HepG2 (cell line): Measurements from ENCODE around the gene MAP2K2. TPM values are rescaled to one million over a fixed set of nuclear protein-coding genes. Genes with fewer than 3 reads are reported as not detected.
"Not testable (repeated sequence)": the region's sequence is repeated elsewhere in the genome, so short reads cannot be mapped to it uniquely, and the experiment has no call there.

Experiments used
- ATAC-seq: fragments of 200-7000 bp; cut with Tn5 transposase; 3 replicates; pipeline ENCODE4 v1.9.1; 2020; ENCODE audit warnings: mild to moderate bottlenecking, moderate library complexity
- BruUV-seq: library from RNA; stranded (reverse); fragments of 400-500 nt; replicated peaks from 2 replicates; lab custom pipeline; 2021; lab: Mats Ljungman, UMichigan
- CTCF ChIA-PET: fragments of 300-600 bp; formaldehyde crosslinking; extraction: SDS; loops from one replicate; lab custom pipeline; 2021; ENCODE audit warnings: low total read pairs, inconsistent platforms, low intra/inter-chr PET ratio; lab: Yijun Ruan, JAX
- POLR2A ChIA-PET: fragments of 350-600 bp; sonication (Branson Sonifier 250); formaldehyde crosslinking; loops from one replicate; lab custom pipeline; 2020; ENCODE audit warnings: antibody characterized with exemption, inconsistent platforms; lab: Yijun Ruan, JAX
- DNase-seq: peaks from one replicate; pipeline ENCODE4 v3.0.0-alpha.2; 2015; ENCODE audit warnings: low spot score
- FAIRE-seq: peaks from 3 replicates; lab custom pipeline; 2011; peaks lifted over from hg19 to GRCh38; lab: Jason Lieb, UNC
- H2AFZ ChIP-seq: one replicate; pipeline ENCODE4 v1.6.1; 2011; ENCODE audit warnings: low read length, inconsistent platforms
- H3K27ac ChIP-seq: fragments of 300-600 bp; 3 replicates; pipeline ENCODE4 v1.8.0; 2011; ENCODE audit warnings: mixed run types, mild to moderate bottlenecking, mixed read lengths, low read length, inconsistent platforms; ENCODE audit not compliant: insufficient read depth; ENCODE audit errors: extremely low read length
- H3K27me3 ChIP-seq, 2 experiments: fragments of 200-600 bp in 1 of 2; 2 replicates in 1 of 2; 3 replicates in 1 of 2; pipeline versions ENCODE4 v1.6.0 to v1.8.0; 2011; ENCODE audit warnings: low read length in 2 of 2, mild to moderate bottlenecking in 2 of 2, moderate library complexity in 2 of 2, inconsistent platforms in 1 of 2; ENCODE audit not compliant: insufficient read depth in 2 of 2, control insufficient read depth in 1 of 2
- H3K36me3 ChIP-seq, 2 experiments: fragments of 200-600 bp in 1 of 2; replicated peaks in 1 of 2; 2 replicates in 1 of 2; 3 replicates in 1 of 2; pipeline versions ENCODE4 v1.5.1 to v1.8.0; 2011; ENCODE audit warnings: low read length in 2 of 2, inconsistent platforms in 1 of 2; ENCODE audit not compliant: insufficient read depth in 2 of 2, control insufficient read depth in 1 of 2
- H3K4me1 ChIP-seq: 2 replicates; pipeline ENCODE4 v1.5.1; 2012; ENCODE audit warnings: low read length, inconsistent platforms; ENCODE audit not compliant: insufficient read depth
- H3K4me2 ChIP-seq: 2 replicates; pipeline ENCODE4 v1.6.0; 2011; ENCODE audit warnings: low read depth, low read length, inconsistent platforms
- H3K4me3 ChIP-seq, 3 experiments: fragments of 200-600 bp in 1 of 3; sonication (generic), shearing (Covaris generic) in 1 of 3; replicated peaks in 1 of 3; 2 replicates each; pipeline ENCODE4 v1.5.1; 2011 to 2016; ENCODE audit warnings: low read length in 3 of 3, inconsistent platforms in 2 of 3, low read depth in 2 of 3, mild to moderate bottlenecking in 2 of 3, control low read depth in 1 of 3, mixed read lengths in 1 of 3; ENCODE audit not compliant: insufficient read depth in 1 of 3
- H3K79me2 ChIP-seq: one replicate; pipeline ENCODE4 v1.6.1; 2011; ENCODE audit warnings: low read length, inconsistent platforms; ENCODE audit not compliant: insufficient read depth
- H3K9ac ChIP-seq: 2 replicates; pipeline ENCODE4 v1.6.0; 2011; ENCODE audit warnings: mild to moderate bottlenecking, low read depth, low read length, inconsistent platforms; ENCODE audit not compliant: insufficient read depth
- H3K9me3 ChIP-seq: 2 replicates; pipeline ENCODE4 v1.5.1; 2012; ENCODE audit warnings: mild to moderate bottlenecking, low read length
- H4K20me1 ChIP-seq: 2 replicates; pipeline ENCODE4 v1.6.0; 2011; ENCODE audit warnings: inconsistent platforms, mild to moderate bottlenecking, low read length, moderate library complexity; ENCODE audit not compliant: insufficient read depth
- POLR2A ChIP-seq, 2 experiments: IDR thresholded peaks; 2 replicates each; pipeline ENCODE4 v1.6.1; 2011; ENCODE audit warnings: low read depth in 2 of 2, low read length in 2 of 2, mild to moderate bottlenecking in 1 of 2, moderate library complexity in 1 of 2; ENCODE audit not compliant: insufficient read depth in 1 of 2
- ZMYM3 ChIP-seq: sonication (generic); formaldehyde crosslinking; IDR thresholded peaks from 2 replicates; pipeline ENCODE4 v1.5.1; 2020; ENCODE audit warnings: mild to moderate bottlenecking, missing genetic modification reagents
- ZNF629 ChIP-seq: sonication (generic); formaldehyde crosslinking; conservative IDR thresholded peaks from 2 replicates; pipeline ENCODE4 v1.5.0; 2020; ENCODE audit warnings: missing genetic modification reagents
- ZNF768 ChIP-seq: sonication (generic); formaldehyde crosslinking; IDR thresholded peaks from 2 replicates; pipeline ENCODE4 v1.4.0; 2020; ENCODE audit warnings: missing genetic modification reagents
- WGBS: methylation state at CpG from one replicate; pipeline ENCODE4 v1.1.6; 2017; ENCODE audit warnings: low lambda C conversion rate; 5-methylcytosine and 5-hydroxymethylcytosine counted together
- in situ Hi-C: cut with HindIII; loops from 2 replicates; pipeline ENCODE4 v1.10.0; 2017; ENCODE audit warnings: low pct_unique_long_range_greater_than_20kb; ENCODE audit not compliant: extremely low pct_ligation_motif_present
- intact Hi-C: fragments of 100-400 bp; cut with micrococcal nuclease; formaldehyde crosslinking; loops from one replicate; pipeline ENCODE4 v1.10.0; 2022; ENCODE audit not compliant: unreplicated experiment
- polyA plus RNA-seq, 8 experiments: library from polyadenylated mRNA; depleted of rRNA in 3 of 8; stranded (reverse) in 7 of 8; unstranded in 1 of 8; fragments of >200 nt; fragmentation: Illumina TruSeq in 4 of 8; extraction: Trizol in 4 of 8; gene quantifications; 2 replicates each; pipeline versions ENCODE4 v1.2.1 to v1.2.3, GENCODE V29; 2011 to 2016; ENCODE audit warnings: low read depth in 4 of 8, missing spikeins in 1 of 8, mixed read lengths in 1 of 8; ENCODE audit not compliant: insufficient read depth in 1 of 8
- total RNA-seq, 5 experiments: library from RNA; depleted of rRNA; stranded (reverse); fragments of >200 nt; fragmentation: Illumina TruSeq; extraction: Trizol; gene quantifications; 2 replicates each; pipeline ENCODE4 v1.2.3, GENCODE V29; 2016; ENCODE audit warnings: low read depth in 1 of 5

Gene MAP2K2
- total and polyA plus RNA-seq, 2 of the 13 experiments (the other 11 are each of a cell fraction or from before 2014, with no cell fraction given), result 70.3 to 80.9 TPM

DNA sequence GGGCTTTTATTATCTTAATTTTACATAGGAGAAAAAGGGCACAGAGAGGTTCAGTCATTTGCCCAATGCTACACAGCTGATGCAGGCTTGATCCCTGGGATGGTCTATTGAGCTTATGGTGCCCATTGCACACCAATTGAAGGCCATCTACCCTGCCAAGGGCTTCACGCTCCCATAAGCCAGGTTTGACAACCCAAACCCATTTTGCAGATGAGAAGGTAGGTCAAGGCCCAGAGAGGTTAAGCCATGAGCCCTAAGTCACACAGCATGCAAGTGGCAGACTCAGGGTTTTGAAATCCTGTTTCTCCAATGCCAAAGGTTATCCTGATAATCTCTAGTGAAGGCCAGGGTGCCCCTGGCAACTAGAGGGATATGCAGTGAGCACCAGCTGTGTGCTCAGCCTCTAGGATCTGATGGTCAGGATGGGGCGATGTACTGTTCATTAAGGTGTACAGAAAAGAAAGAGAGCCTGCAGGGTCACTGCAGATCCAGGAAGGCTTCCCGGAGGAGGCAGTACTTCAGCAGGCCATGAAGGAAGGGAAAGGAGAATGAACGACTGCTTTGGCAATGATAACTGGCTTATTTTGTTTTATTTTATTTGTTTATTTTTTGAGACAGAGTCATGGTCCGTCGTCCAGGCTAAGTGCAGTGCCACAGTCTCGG is 37.6 kb upstream of the MAP2K2 start:
- no peaks in the 10 kb centered on the region for H3K79me2 ChIP-seq
- CTCF ChIA-PET, result no interaction called here
- DNase-seq, result no peak
- TSS peak; percentile 26 for BruUV-seq
- POLR2A ChIA-PET, result interaction anchor here (1.9 kb wide), 1 partner anchor 8 kb away, joined by 6 read pairs; the partner anchor contains the start of gene CREB3L3
- no peaks in the 10 kb centered on the region for H3K27me3 ChIP-seq
- TF ChIP-seq ZMYM3 (peak; percentile 87), ZNF768 (CRISPR knock-in tag) (peak; percentile 97), ZNF629 (peak; percentile 73), POLR2A (IDR thresholded peaks at IDR 0.05; ENCODE audit: insufficient read depth in 1 of 2, low read depth in 2 of 2, low read length in 2 of 2) (no peak)
- intact Hi-C loops (no loop called here), in situ Hi-C loops (no loop called here)
- FAIRE-seq, result no peak
- no peak overlapping the region for H3K27ac ChIP-seq
- H2AFZ ChIP-seq, result no peak overlapping the region
- no peaks in the 10 kb centered on the region for H3K9me3 ChIP-seq
- H3K9ac ChIP-seq, result no peak overlapping the region
- ATAC-seq, result no peak
- H3K36me3 ChIP-seq, result peaks cover 4 to 5% of the 10 kb centered on the region in 2 experiments; a peak in 3 of 5 replicates
- H3K4me1 ChIP-seq, result no peaks in the 10 kb centered on the region
- WGBS, result 97% methylated on average over 7 of the region's 7 CpGs
- H4K20me1 ChIP-seq, result no peaks in the 10 kb centered on the region
- no peak overlapping the region for H3K4me2 ChIP-seq
- no peak overlapping the region for H3K4me3 ChIP-seq

DNA sequence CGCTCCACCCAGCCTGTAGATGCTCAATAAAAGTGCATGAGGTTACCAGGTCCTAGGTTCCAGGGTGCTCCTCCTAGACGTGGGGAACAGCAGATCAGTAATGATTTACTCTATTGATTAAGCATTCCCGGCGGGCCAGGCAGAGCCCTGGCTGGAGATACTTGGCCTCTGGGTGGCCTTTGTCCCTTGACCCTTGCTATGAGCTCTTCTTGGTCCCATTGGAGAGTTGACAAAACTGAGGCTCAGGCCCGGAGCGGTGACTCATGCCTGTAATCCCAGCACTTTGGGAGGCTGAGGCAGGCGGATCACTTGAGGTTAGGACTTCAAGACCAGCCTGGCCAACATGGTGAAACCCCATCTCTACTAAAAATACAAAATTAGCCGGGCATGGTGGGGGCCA is 34.0 kb upstream of the MAP2K2 start:
- H3K27me3 ChIP-seq, intact Hi-C loops, H3K9me3 ChIP-seq, BruUV-seq, CTCF ChIA-PET, ATAC-seq, H3K27ac ChIP-seq, H3K4me3 ChIP-seq, H3K9ac ChIP-seq, H4K20me1 ChIP-seq, H3K36me3 ChIP-seq, H3K4me2 ChIP-seq, in situ Hi-C loops, FAIRE-seq, H2AFZ ChIP-seq, DNase-seq, H3K79me2 ChIP-seq: not testable (repeated sequence)
- 75% methylated on average over 3 of the region's 8 CpGs for WGBS
- POLR2A ChIA-PET, result interaction anchor here (0.9 kb wide), 1 partner anchor 11 kb away, joined by 5 read pairs; no protein-coding TSS in a partner anchor
- peak; percentile 84 for TF ChIP-seq ZNF629
- peaks cover 22% of the 10 kb centered on the region for H3K4me1 ChIP-seq
